Tibial nerve (tissue), 4 donors: ENCODE measurements around the gene GLT8D1. TPM values are rescaled to one million over a fixed set of nuclear protein-coding genes. Genes with fewer than 3 reads are reported as not detected.

Experiments used
- DNase-seq, 2 donors: peaks; one replicate each; pipeline ENCODE4 v3.0.0-alpha.2; 2019; ENCODE audit warnings: low spot score in 2 of 2
- H3K27ac ChIP-seq, 4 donors: fragments of 200-600 bp; sonication (generic) in 3 of 4; one replicate each; pipeline ENCODE4 v1.5.1; 2017 to 2019; ENCODE audit warnings: mild to moderate bottlenecking in 1 of 4
- H3K27me3 ChIP-seq, 2 donors: fragments of 200-600 bp; sonication (generic) in 1 of 2; one replicate each; pipeline versions ENCODE4 v1.5.1 to v1.6.0; 2017 to 2019
- H3K36me3 ChIP-seq, 3 donors: fragments of 200-600 bp; sonication (generic); one replicate each; pipeline ENCODE4 v1.5.1; 2018 to 2019
- H3K4me1 ChIP-seq, 4 donors: fragments of 200-600 bp; sonication (generic) in 3 of 4; one replicate each; pipeline ENCODE4 v1.5.1; 2017 to 2019
- H3K4me3 ChIP-seq, 4 donors: fragments of 200-600 bp; sonication (generic) in 3 of 4; one replicate each; pipeline ENCODE4 v1.5.1; 2017 to 2019; ENCODE audit warnings: mild to moderate bottlenecking in 1 of 4, moderate library complexity in 1 of 4
- H3K9me3 ChIP-seq, 4 donors: fragments of 200-600 bp; sonication (generic) in 3 of 4; one replicate each; pipeline ENCODE4 v1.5.1; 2017 to 2019
- CTCF ChIP-seq, 5 experiments: fragments of 200-600 bp in 3 of 5; fragments of 450-650 bp in 2 of 5; sonication (generic) in 3 of 5; IDR thresholded peaks; one replicate each; pipeline ENCODE4 v1.5.1; 2016 to 2019; ENCODE audit warnings: antibody characterized with exemption in 5 of 5, mild to moderate bottlenecking in 3 of 5, moderate library complexity in 2 of 5
- EP300 ChIP-seq, 2 donors: sonication (generic); formaldehyde crosslinking; IDR thresholded peaks; one replicate each; pipeline ENCODE4 v1.6.1; 2017; ENCODE audit warnings: antibody characterized with exemption in 2 of 2, mild to moderate bottlenecking in 1 of 2
- POLR2A ChIP-seq, 2 donors: fragments of 450-650 bp; IDR thresholded peaks; one replicate each; pipeline ENCODE4 v1.6.1; 2017; ENCODE audit warnings: antibody characterized with exemption in 2 of 2, mild to moderate bottlenecking in 2 of 2, moderate library complexity in 2 of 2
- WGBS, 2 donors: methylation state at CpG; one replicate each; pipeline ENCODE4 v1.1.5; 2018; 5-methylcytosine and 5-hydroxymethylcytosine counted together
- total RNA-seq, 4 donors: library from RNA; depleted of rRNA; stranded (reverse); fragments of >200 nt; gene quantifications; one replicate each; pipeline ENCODE4 v1.1.0, GENCODE V29; 2016

The GLT8D1 gene
- total RNA-seq, 4 donors from 2014 or later = 44.7 to 109 (median 94.9) TPM

GRCh38 chr3:52704611-52705437, 767 bp downstream of the GLT8D1 start:
- peak overlapping the region; percentile 79 to 96 (median 84) for H3K4me3 ChIP-seq
- H3K36me3 ChIP-seq = peaks cover 0 to 25% (median 2%) of the 10 kb centered on the region in 3 donors

GRCh38 chr3:52703341-52703740, 2.2 kb downstream of the GLT8D1 start:
- Histone ChIP-seq H3K4me3 (peak overlapping the region in 1 of 4 donors; percentile 96), H3K4me1 (peaks cover 0 to 52% (median 30%) of the 10 kb centered on the region in 4 donors), H3K36me3 (peaks cover 0 to 24% (median under 1%) of the 10 kb centered on the region in 3 donors), H3K27ac (peak overlapping the region in 2 of 4 donors; percentile 84 to 94), H3K27me3 (no peaks in the 10 kb centered on the region), H3K9me3 (no peaks in the 10 kb centered on the region)
- WGBS, 2 donors = 85 to 90% methylated on average over 7 of the region's 7 CpGs
- no peak for DNase-seq
- no peak for TF ChIP-seq EP300 (IDR thresholded peaks at IDR 0.05)
- no peak for TF ChIP-seq POLR2A (IDR thresholded peaks at IDR 0.05)
- no peak for TF ChIP-seq CTCF (IDR thresholded peaks at IDR 0.05)

More at GRCh38 chr3:52704611-52705437, 767 bp downstream of the GLT8D1 start:
- WGBS, 2 donors = 1 to 4% methylated on average over 18 to 20 of the region's 22 CpGs
- DNase-seq = peak in 1 of 2 donors; percentile 20
- Histone ChIP-seq H3K9me3 (no peaks in the 10 kb centered on the region), H3K27me3 (no peaks in the 10 kb centered on the region), H3K27ac (peak overlapping the region; percentile 72 to 94 (median 85)), H3K4me1 (peaks cover 0 to 56% (median 30%) of the 10 kb centered on the region in 4 donors)
- TF ChIP-seq CTCF (IDR thresholded peaks at IDR 0.05) = no peak
- no peak for TF ChIP-seq EP300 (IDR thresholded peaks at IDR 0.05)
- TF ChIP-seq POLR2A (IDR thresholded peaks at IDR 0.05) = no peak

- no peaks in the 10 kb centered on the region for H3K9me3 ChIP-seq
- WGBS, 2 donors = 86 to 94% methylated on average over 4 of the region's 4 CpGs
- H3K4me1 ChIP-seq = peaks cover 0 to 7% (median 0%) of the 10 kb centered on the region in 4 donors
- no peaks in the 10 kb centered on the region for H3K27me3 ChIP-seq
- TF ChIP-seq CTCF (IDR thresholded peaks at IDR 0.05) = no peak
- TF ChIP-seq EP300 (IDR thresholded peaks at IDR 0.05) = no peak
- TF ChIP-seq POLR2A (IDR thresholded peaks at IDR 0.05) = no peak
- DNase-seq = no peak
- H3K36me3 ChIP-seq = peaks cover 0 to 73% (median 24%) of the 10 kb centered on the region in 3 donors
- no peak overlapping the region for H3K27ac ChIP-seq
- H3K4me3 ChIP-seq = no peak overlapping the region
These were observed 8.0 kb downstream of the GLT8D1 start for GRCh38 chr3:52697632-52697965.

GRCh38 chr3:52696830-52697631, 8.6 kb downstream of the GLT8D1 start:
- 72 to 74% methylated on average over 2 of the region's 2 CpGs for WGBS, 2 donors

More at GRCh38 chr3:52696830-52697631, 8.6 kb downstream of the GLT8D1 start:
- H3K27me3 ChIP-seq = no peaks in the 10 kb centered on the region
- no peak overlapping the region for H3K4me3 ChIP-seq
- no peaks in the 10 kb centered on the region for H3K9me3 ChIP-seq
- peaks cover 0 to 2% (median 0%) of the 10 kb centered on the region in 4 donors for H3K4me1 ChIP-seq
- TF ChIP-seq CTCF (IDR thresholded peaks at IDR 0.05) (no peak), EP300 (IDR thresholded peaks at IDR 0.05) (no peak), POLR2A (IDR thresholded peaks at IDR 0.05) (no peak)
- H3K36me3 ChIP-seq = peaks cover 0 to 78% (median 30%) of the 10 kb centered on the region in 3 donors
- H3K27ac ChIP-seq = no peak overlapping the region
- DNase-seq = no peak
